Measurements from ENCODE around the gene CACNG8. TPM values are rescaled to one million over a fixed set of nuclear protein-coding genes. Genes with fewer than 3 reads are reported as not detected.

Gene CACNG8
- total RNA-seq, 6 experiments from 2014 or later = 0.09 to 0.48 (median 0.26) TPM

- H3K36me3 Mint-ChIP-seq (ENCODE audit: low read depth) = no peaks in the 10 kb centered on the region
- H3K4me1 Mint-ChIP-seq (ENCODE audit: low read depth) = peaks cover 14% of the 10 kb centered on the region; the same call in 1 of the 2 replicates
- no peak for TF ChIP-seq CTCF (IDR thresholded peaks at IDR 0.05)
- DNase-seq = no peak
- H3K27me3 Mint-ChIP-seq (ENCODE audit: insufficient read depth) = peaks cover 50% of the 10 kb centered on the region
- no peak overlapping the region for H3K27ac Mint-ChIP-seq
- H3K9me3 Mint-ChIP-seq = no peaks in the 10 kb centered on the region
- H3K4me3 Mint-ChIP-seq = no peak overlapping the region
Measured at GRCh38 chr19:53993448-53993847, 30.7 kb downstream of the CACNG8 start.

- Mint-ChIP-seq H3K36me3 (ENCODE audit: low read depth) (no peaks in the 10 kb centered on the region), H3K9me3 (no peaks in the 10 kb centered on the region), H3K4me1 (ENCODE audit: low read depth) (peaks cover 14% of the 10 kb centered on the region; the same call in 1 of the 2 replicates), H3K27ac (no peak overlapping the region), H3K4me3 (no peak overlapping the region), H3K27me3 (ENCODE audit: insufficient read depth) (peaks cover 54% of the 10 kb centered on the region)
- no peak for DNase-seq
- no peak for TF ChIP-seq CTCF (IDR thresholded peaks at IDR 0.05)
Measured at GRCh38 chr19:53994811-53995210, 32.1 kb downstream of the CACNG8 start.

GRCh38 chr19:53998223-53998622 is 35.5 kb downstream of the CACNG8 start:
- peaks cover 57% of the 10 kb centered on the region for H3K27me3 Mint-ChIP-seq (ENCODE audit: insufficient read depth)
- no peak for DNase-seq
- TF ChIP-seq CTCF (IDR thresholded peaks at IDR 0.05) = no peak
- H3K36me3 Mint-ChIP-seq (ENCODE audit: low read depth) = no peaks in the 10 kb centered on the region
- no peak overlapping the region for H3K4me3 Mint-ChIP-seq
- H3K9me3 Mint-ChIP-seq = no peaks in the 10 kb centered on the region
- peaks cover 27% of the 10 kb centered on the region for H3K4me1 Mint-ChIP-seq (ENCODE audit: low read depth)
- H3K27ac Mint-ChIP-seq = no peak overlapping the region

GRCh38 chr19:53999694-54000093 is 37.0 kb downstream of the CACNG8 start:
- Mint-ChIP-seq H3K36me3 (ENCODE audit: low read depth) (no peaks in the 10 kb centered on the region), H3K27ac (no peak overlapping the region), H3K4me1 (ENCODE audit: low read depth) (peaks cover 20% of the 10 kb centered on the region), H3K27me3 (ENCODE audit: insufficient read depth) (peaks cover 47% of the 10 kb centered on the region), H3K4me3 (no peak overlapping the region), H3K9me3 (no peaks in the 10 kb centered on the region)
- no peak for TF ChIP-seq CTCF (IDR thresholded peaks at IDR 0.05)
- no peak for DNase-seq

GRCh38 chr19:54001496-54001895 is 38.8 kb downstream of the CACNG8 start:
- Mint-ChIP-seq H3K4me1 (ENCODE audit: low read depth) (peaks cover 13% of the 10 kb centered on the region), H3K9me3 (no peaks in the 10 kb centered on the region), H3K27me3 (ENCODE audit: insufficient read depth) (peaks cover 36% of the 10 kb centered on the region), H3K4me3 (no peak overlapping the region), H3K36me3 (ENCODE audit: low read depth) (no peaks in the 10 kb centered on the region), H3K27ac (no peak overlapping the region)
- no peak for TF ChIP-seq CTCF (IDR thresholded peaks at IDR 0.05)
- DNase-seq = no peak
